ENCODE measurements around the gene HLCS.

Gene HLCS

DNA sequence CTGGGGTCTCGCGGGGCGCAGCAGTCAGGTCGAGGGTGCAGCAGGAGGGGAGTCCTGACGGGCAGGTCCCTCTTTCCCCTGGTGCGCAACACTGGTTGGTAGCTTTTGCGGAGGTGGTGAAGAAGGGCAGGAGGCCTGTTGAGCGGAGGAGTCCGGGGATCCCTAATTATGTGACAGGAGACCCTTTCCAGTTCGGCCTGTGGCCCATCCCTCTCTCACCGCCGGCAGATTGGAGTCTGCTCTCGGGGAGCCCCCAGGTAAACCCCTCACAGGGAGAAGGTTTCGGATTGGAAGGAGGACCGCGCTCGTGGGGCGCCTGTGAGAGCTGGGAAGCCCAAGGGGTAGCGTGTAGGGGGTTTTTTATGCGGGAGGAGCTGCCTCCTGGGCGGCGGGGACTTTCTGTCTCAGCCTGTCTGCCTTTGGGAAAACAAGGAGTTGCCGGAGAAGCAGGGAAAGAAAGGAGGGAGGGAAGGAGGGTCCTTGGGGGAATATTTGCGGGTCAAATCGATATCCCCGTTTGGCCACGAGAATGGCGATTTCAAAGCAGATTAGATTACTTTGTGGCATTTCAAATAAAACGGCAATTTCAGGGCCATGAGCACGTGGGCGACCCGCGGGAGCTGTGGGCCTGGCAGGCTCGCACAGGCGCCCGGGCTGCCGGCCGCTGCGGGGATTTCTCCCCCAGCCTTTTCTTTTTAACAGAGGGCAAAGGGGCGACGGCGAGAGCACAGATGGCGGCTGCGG lies 258.0 kb downstream of the HLCS start:
- no peak for ATAC-seq

DNA sequence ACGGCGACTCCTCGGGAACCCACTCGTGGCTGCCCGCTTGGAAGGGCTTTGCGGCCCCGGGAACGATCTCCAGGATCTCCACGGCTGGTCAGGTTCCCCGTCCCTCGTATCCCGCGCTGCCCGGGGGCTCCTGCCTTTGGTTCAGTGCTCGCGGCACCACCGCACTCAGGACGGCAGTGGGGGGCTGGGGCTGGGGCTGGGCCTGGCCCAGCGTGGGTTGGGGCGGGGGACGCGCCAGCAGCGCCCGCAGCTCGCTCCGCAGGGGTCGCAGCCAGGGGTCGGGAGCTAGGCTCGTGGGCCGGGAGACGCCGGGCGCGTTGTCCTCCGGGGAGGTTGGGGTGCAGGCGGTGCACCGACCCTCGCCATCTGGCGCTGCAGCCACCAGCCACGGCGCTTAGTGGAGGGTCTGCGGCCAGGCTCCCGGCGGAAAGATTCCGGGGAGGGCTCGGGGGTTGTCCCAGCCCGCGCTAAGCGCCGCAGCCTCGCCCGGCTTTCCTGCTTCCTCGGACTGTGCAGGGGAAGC lies 258.6 kb downstream of the HLCS start:
- ATAC-seq (no peak), DNase-seq (no peak)
- H3K27me3 Mint-ChIP-seq, result peaks cover 88% of the 10 kb centered on the region
- no peaks in the 10 kb centered on the region for H3K36me3 Mint-ChIP-seq (ENCODE audit: low read depth)
- H3K4me1 Mint-ChIP-seq, result peaks cover 42% of the 10 kb centered on the region
- no peaks in the 10 kb centered on the region for H3K9me3 Mint-ChIP-seq
- no peak overlapping the region for H3K4me3 Mint-ChIP-seq
- no peak overlapping the region for H3K27ac Mint-ChIP-seq

More for the DNA sequence above, 258.0 kb downstream of the HLCS start:
- Mint-ChIP-seq H3K36me3 (ENCODE audit: low read depth) (no peaks in the 10 kb centered on the region), H3K4me3 (peak overlapping the region; percentile 29), H3K9me3 (no peaks in the 10 kb centered on the region), H3K27ac (no peak overlapping the region), H3K4me1 (peaks cover 40% of the 10 kb centered on the region), H3K27me3 (peaks cover 87% of the 10 kb centered on the region)
- no peak for DNase-seq

DNA sequence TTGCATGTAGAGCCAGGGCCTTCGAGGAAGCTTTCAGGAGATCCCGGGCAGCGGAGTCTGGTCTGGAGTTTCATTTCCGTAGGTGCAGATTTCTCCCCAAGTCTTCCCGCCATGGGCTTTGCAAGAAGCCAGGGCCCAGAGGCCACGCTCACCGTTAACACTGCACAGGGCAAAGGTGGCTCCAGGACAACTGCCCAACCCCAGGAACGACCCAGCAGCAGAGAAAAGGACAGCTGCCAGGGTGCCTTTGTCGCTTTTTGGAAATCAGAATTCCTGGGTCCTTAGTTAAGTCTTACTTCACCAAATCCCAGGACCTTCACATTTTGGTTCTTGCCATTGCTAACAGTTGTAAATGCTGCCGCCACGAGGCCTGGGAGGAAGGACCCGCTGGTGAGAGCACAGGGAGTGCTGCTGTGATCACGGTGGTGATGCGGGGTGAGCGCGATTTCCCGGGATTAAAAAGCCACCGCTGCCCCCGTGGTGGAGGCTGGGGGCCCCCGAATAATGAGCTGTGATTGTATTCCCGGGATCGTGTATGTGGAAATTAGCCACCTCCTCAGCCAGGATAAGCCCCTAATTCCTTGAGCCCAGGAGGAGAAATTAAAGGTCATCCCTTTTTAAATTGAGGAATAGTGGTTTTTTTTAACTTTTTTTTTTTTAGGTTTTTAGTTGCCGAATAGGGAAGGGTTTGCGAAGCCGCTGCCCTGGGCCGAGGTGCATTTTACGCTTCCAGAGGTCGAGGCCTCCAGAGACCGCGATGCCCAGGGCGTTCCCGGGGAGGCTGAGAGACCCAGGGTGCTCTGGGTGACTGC lies 259.3 kb downstream of the HLCS start:
- no peaks in the 10 kb centered on the region for H3K9me3 Mint-ChIP-seq
- no peak overlapping the region for H3K4me3 Mint-ChIP-seq
- no peak overlapping the region for H3K27ac Mint-ChIP-seq
- peaks cover 89% of the 10 kb centered on the region for H3K27me3 Mint-ChIP-seq
- H3K4me1 Mint-ChIP-seq, result peaks cover 42% of the 10 kb centered on the region
- ATAC-seq, result no peak
- no peaks in the 10 kb centered on the region for H3K36me3 Mint-ChIP-seq (ENCODE audit: low read depth)
- no peak for DNase-seq

DNA sequence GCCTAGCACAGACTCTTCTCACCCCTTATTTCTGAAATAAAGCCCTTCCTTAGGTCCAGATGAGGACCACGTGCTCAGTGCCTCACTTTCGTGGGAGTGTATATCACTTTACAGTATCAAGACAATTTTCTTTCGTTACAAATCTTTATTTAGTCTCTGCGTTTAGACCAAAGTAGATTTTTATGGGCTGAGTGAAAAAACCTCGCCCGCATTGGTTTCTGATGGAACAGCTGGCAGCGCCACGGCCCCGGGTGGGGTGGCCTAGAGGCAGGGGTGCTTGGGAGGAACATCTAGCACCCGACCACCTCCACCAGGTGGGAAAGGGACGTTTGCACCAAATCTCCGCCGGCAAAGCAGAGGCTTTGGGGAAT lies 260.0 kb downstream of the HLCS start:
- H3K27me3 Mint-ChIP-seq, result peaks cover 89% of the 10 kb centered on the region
- H3K9me3 Mint-ChIP-seq, result no peaks in the 10 kb centered on the region
- H3K4me1 Mint-ChIP-seq, result peaks cover 46% of the 10 kb centered on the region
- H3K36me3 Mint-ChIP-seq (ENCODE audit: low read depth), result no peaks in the 10 kb centered on the region
- DNase-seq, result no peak
- ATAC-seq, result no peak
- H3K27ac Mint-ChIP-seq, result no peak overlapping the region
- H3K4me3 Mint-ChIP-seq, result no peak overlapping the region

DNA sequence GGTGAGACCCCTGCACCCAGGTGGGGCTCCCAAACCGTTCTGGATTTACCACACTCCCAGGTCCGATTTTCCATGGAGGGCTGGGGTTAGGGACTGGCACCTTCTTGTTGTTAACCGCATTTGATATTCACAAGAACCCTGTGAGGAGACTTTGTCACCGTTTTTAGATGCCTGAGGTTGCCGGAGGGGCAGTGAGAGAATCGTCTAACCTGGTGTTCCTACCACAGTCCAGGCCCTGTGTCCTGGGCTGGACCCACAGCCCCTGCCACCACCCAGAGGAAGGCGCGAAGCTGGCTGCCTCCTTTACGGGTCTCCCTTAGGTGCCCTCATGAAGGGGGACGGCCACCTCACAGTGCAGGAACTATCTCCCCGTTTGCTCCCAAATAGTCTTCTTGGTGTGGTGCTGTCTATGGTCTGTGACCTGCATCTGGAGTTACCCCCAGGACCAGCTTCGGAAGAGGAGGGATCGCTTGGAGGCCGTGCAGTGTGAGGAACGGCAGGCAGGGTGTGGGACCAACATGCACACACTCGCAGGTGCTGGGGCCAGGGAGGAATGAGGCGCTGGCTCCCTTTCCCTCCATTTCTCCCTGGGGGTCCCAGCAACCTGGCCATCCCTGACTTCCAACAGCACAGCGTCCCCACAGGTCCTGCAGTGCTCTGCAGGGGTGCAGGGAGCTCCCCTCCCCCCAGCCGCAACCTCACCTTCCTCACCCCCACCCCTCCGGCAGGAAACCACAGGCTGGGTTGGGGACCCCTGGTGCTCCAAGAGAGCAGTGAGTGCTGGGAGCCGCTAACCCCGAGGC lies 260.6 kb downstream of the HLCS start:
- Mint-ChIP-seq H3K4me1 (peaks cover 46% of the 10 kb centered on the region), H3K36me3 (ENCODE audit: low read depth) (no peaks in the 10 kb centered on the region), H3K4me3 (no peak overlapping the region), H3K27me3 (peaks cover 86% of the 10 kb centered on the region), H3K27ac (no peak overlapping the region), H3K9me3 (no peaks in the 10 kb centered on the region)
- no peak for ATAC-seq
- no peak for DNase-seq

DNA sequence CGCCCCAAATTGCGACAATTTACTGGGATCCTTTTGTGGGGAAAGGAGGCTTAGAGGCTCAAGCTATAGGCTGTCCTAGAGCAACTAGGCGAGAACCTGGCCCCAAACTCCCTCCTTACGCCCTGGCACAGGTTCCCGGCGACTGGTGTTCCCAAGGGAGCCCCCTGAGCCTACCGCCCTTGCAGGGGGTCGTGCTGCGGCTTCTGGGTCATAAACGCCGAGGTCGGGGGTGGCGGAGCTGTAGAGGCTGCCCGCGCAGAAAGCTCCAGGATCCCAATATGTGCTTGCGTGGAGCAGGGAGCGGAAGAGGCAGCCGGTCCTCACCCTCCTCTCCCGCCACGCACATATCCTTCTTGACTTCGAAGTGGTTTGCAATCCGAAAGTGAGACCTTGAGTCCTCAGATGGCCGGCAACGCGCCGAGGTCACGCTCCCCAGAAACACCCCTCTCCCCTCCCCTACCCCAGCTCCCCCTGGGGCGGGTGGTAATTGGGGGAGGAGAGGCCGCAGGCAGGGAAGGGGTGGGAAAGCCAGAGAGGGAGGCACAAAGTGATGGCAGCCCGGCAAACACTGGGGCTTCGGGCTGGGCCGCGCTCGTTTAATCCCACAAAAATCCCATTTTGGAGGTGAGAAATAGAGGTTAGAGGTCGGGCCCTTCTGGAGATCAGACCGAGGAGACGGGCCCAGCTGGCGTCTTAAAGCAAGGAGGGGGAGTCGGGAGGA lies 261.4 kb downstream of the HLCS start:
- Mint-ChIP-seq H3K9me3 (no peaks in the 10 kb centered on the region), H3K27me3 (peaks cover 85% of the 10 kb centered on the region), H3K4me1 (peaks cover 49% of the 10 kb centered on the region), H3K27ac (no peak overlapping the region), H3K36me3 (ENCODE audit: low read depth) (no peaks in the 10 kb centered on the region), H3K4me3 (no peak overlapping the region)
- DNase-seq (no peak), ATAC-seq (no peak)

DNA sequence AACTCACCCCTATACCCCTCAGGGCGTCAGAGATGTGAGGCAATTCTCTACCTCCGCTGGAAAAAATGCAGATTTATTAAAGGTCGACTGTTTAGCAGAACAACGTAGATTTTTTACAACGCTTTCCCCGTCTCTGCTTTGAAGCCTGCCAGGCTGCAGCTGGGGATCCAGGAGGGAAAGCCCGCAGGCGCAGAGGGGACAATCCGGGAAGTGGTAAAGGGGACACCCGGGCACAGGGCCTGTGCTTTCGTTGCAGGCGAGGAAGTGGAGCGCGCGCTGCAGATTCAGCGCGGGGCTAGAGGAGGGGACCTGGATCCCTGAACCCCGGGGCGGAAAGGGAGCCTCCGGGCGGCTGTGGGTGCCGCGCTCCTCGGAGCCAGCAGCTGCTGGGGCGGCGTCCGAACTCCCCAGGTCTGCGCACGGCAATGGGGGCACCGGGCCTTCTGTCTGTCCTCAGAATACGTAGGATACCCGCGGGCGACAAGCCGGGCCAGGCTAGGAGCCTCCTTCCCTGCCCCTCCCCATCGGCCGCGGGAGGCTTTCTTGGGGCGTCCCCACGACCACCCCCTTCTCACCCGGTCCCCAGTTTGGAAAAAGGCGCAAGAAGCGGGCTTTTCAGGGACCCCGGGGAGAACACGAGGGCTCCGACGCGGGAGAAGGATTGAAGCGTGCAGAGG lies 262.1 kb downstream of the HLCS start:
- ATAC-seq, result peak; percentile 54
- no peak overlapping the region for H3K4me3 Mint-ChIP-seq
- H3K27ac Mint-ChIP-seq, result no peak overlapping the region
- H3K27me3 Mint-ChIP-seq, result peaks cover 81% of the 10 kb centered on the region
- H3K9me3 Mint-ChIP-seq, result no peaks in the 10 kb centered on the region
- no peaks in the 10 kb centered on the region for H3K36me3 Mint-ChIP-seq (ENCODE audit: low read depth)
- DNase-seq, result no peak
- peaks cover 50% of the 10 kb centered on the region for H3K4me1 Mint-ChIP-seq

DNA sequence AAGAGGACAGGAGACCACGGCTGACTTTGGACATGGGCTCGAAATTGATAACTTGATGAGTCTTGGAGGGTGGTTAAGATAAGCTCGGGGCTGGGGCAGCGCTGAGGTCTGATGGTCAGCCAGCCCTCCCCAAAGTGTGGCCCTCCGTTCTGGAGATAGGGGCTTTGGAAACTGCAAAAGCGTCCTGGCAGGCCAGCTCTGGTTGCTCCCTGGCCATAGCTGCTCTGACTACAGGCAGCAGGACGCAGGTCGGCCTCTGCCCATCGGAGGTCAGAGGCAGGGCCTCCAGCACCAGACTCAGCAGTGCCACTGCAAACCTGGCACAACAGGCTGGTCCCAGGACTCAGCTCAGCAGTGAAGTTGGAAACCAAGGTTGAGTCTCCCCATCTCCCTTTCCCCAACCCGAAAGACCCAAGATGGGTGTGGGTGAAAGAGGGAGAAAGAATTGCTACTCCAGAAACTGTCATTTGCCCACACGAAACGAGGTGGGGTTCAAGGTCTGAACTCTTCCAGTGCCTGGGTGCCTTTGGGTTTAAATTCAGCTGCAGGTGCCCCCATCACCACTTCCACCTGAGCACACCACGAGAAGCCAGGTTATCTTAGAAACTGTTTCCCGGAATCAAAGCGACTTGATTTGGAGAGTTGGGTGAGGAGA lies 262.7 kb downstream of the HLCS start:
- Mint-ChIP-seq H3K4me3 (no peak overlapping the region), H3K27ac (no peak overlapping the region)
- ATAC-seq, result no peak

DNA sequence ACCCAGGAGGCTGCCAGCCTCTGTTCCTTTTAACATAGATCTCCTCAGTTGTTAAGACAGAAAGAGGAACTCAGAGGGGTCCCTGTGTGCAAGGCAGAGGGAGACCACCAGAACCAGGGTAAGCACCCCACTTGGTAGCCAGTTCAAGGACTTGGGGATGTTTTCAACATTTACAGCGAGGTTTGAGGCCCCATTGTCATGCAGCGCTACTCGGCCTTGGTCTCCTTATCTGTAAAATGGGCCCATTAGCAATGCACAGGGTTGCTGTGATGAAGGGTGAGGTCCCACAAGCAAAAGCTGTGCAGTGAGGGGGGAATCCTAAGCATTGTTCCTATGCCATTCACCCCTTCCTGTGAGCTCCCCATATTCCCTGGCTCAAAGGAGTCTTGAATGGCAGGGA lies 263.3 kb downstream of the HLCS start:
- no peak for DNase-seq
- peaks cover 77% of the 10 kb centered on the region for H3K27me3 Mint-ChIP-seq
- no peak for ATAC-seq
- H3K4me3 Mint-ChIP-seq, result no peak overlapping the region
- no peaks in the 10 kb centered on the region for H3K9me3 Mint-ChIP-seq
- no peaks in the 10 kb centered on the region for H3K36me3 Mint-ChIP-seq (ENCODE audit: low read depth)
- H3K27ac Mint-ChIP-seq, result no peak overlapping the region
- H3K4me1 Mint-ChIP-seq, result peaks cover 45% of the 10 kb centered on the region

More for the DNA sequence above, 262.7 kb downstream of the HLCS start:
- Mint-ChIP-seq H3K9me3 (no peaks in the 10 kb centered on the region), H3K27me3 (peaks cover 79% of the 10 kb centered on the region), H3K36me3 (ENCODE audit: low read depth) (no peaks in the 10 kb centered on the region), H3K4me1 (peaks cover 50% of the 10 kb centered on the region)
- no peak for DNase-seq

DNA sequence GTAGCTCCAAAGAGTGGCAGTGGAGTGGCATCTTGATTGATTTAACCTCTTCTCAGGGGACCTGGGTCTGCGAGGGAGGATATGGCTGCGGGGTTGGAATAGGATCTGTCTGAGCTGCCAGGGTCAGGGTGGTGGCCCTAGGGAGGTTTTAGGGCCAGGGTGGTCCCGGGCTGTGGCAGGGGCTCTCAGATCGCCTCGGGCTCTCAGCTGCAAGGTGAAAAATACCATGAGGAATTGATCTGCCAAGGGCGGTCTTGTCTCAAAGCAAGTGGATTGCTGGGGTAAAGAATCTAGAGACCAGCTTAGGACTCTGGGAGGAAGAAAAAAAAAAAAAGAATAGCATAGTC lies 263.9 kb downstream of the HLCS start:
- DNase-seq (no peak), ATAC-seq (no peak)
- H3K36me3 Mint-ChIP-seq (ENCODE audit: low read depth), result no peaks in the 10 kb centered on the region
- peaks cover 80% of the 10 kb centered on the region for H3K27me3 Mint-ChIP-seq
- H3K27ac Mint-ChIP-seq, result no peak overlapping the region
- no peaks in the 10 kb centered on the region for H3K9me3 Mint-ChIP-seq
- H3K4me1 Mint-ChIP-seq, result peaks cover 44% of the 10 kb centered on the region
- H3K4me3 Mint-ChIP-seq, result no peak overlapping the region

DNA sequence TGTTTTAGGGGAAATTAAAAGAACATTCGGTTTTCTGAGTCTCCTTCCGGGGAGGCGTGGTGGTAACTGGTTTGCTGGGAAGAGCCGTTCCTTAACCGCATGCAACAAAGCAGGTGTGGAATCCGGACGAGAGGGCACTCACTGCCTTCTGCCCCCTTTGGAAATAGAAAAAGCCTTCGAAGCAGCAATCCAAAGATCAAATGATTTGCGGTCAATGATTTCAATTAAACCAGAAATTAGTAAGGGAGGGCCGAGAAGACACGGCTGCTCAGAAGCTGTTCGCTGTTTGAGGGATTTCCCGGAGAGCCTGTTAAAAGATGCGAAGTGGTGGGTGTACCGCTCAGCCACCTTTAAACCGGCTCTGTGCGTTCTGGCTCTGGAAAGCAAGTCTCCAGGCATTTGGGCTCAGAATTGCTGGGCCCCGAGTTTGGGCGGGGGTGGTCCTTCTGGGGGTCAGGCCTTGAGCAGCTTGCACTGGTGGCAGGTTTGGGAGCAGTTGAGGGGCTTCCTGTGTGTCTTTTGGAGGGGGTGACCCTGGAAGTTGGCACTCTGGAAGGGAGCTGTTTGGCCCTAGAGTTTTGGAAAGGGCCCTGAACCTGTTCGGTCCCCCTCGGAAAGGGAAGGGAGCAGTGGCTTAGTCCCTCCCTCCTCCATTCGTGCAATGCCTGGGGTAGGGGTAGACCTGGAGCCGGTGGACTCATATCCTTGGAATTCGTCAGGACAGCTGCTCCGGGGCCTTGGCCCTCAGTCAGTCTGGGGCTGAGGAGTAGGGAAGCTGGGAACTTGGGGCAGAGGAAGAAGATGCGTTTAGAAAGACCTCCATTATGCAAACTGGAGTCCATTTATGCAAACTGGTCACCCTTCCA lies 264.5 kb downstream of the HLCS start:
- H3K36me3 Mint-ChIP-seq (ENCODE audit: low read depth), result no peaks in the 10 kb centered on the region
- no peak overlapping the region for H3K4me3 Mint-ChIP-seq
- DNase-seq (no peak), ATAC-seq (no peak)
- H3K4me1 Mint-ChIP-seq, result peaks cover 38% of the 10 kb centered on the region
- no peak overlapping the region for H3K27ac Mint-ChIP-seq
- peaks cover 77% of the 10 kb centered on the region for H3K27me3 Mint-ChIP-seq
- no peaks in the 10 kb centered on the region for H3K9me3 Mint-ChIP-seq

DNA sequence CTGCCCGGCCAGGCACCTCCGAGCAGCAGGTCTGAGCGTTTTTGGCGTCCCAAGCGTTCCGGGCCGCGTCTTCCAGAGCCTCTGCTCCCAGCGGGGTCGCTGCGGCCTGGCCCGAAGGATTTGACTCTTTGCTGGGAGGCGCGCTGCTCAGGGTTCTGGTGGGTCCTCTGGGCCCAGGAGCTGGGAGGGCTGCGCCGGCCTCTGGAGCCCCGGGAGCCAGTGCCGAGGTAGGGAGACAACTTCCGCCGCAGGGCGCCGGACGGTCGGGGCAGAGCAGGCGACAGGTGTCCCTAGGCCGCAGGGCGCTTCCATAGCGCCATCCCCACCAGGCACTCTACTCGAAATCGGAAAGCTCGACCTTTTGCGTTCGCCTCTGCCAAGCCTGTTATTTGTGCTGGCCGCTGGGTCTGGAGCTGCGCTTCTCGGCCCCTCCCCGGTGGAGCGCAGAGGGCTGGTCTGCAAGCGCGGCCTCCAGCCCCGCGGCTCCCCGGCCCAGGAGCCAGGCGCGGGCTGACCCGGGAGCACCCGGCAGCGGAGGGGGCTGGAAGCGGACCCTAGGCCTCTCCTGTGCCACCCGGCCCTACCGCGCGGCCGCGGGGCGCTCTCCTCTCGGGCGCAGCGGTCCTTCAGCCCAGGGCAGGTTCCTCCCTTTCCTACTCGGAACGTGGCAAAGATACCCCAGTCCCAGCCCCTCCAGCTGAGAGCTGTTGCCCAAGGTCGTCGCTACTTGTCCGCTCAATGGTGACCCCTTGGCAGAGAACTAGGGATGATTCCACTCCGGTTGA lies 265.3 kb downstream of the HLCS start:
- no peak overlapping the region for H3K4me3 Mint-ChIP-seq
- no peak for ATAC-seq
- no peaks in the 10 kb centered on the region for H3K36me3 Mint-ChIP-seq (ENCODE audit: low read depth)
- no peaks in the 10 kb centered on the region for H3K9me3 Mint-ChIP-seq
- DNase-seq, result no peak
- H3K4me1 Mint-ChIP-seq, result peaks cover 33% of the 10 kb centered on the region
- H3K27me3 Mint-ChIP-seq, result peaks cover 77% of the 10 kb centered on the region
- H3K27ac Mint-ChIP-seq, result no peak overlapping the region
